Stimulated activated naive CD8-positive, alpha-beta T cell treated with anti-CD3 and anti-CD28 coated beads, Interleukin-15, Interleukin-2, amounts not matched to agents 100 U/mL and 50 U/mL, for 24 hours (primary cell): Measurements from ENCODE around the gene LMO2.
"Not testable (repeated sequence)": the region's sequence is repeated elsewhere in the genome, so short reads cannot be mapped to it uniquely, and the experiment has no call there.

Source experiments
- ATAC-seq: fragments of 150-1000 bp; cut with Tn5 transposase; one replicate; pipeline ENCODE4 v1.10.0; 2021
- DNase-seq: peaks from one replicate; pipeline ENCODE4 v3.0.0; 2021

LMO2 gene

GRCh38 chr11:33822981-33823380 lies 68.9 kb downstream of the LMO2 start:
- DNase-seq, ATAC-seq: not testable (repeated sequence)

DNA sequence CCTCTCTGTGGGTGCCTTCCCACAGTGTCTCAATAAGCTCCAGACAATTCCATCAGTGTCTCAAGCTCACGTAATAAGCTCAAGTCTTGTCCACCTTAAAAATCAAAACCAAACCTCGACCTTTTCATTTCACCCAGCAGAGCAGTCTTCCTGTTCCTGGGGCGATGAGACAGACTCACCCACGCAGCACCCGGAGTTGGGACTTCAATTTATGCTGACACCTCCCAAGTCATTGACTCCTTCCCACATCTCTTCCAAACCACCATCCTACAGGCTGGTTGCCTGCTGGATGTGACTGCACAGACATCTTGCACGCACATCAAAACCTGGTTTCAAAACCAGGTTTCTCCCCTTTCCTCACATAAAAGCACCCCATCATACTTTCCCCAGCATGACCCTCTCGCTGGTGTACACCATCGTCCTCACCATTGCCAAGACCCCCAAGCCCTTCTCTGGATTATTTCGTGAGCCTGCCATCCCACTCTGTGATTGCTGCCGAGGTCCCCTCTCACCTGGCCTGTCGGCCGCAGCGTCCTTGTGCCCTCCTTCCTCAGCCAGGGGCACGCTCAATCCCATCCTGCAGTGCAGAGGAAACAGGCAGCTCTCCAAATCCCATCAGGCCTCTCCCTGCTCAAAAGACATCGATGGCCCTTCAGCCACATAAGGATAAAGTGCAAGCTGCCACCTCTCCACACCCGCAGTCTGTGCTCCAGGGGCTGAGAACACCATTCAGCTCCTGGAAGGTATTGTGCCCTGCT lies 72.4 kb downstream of the LMO2 start:
- DNase-seq = no peak
- ATAC-seq = no peak
